NOMO-1 treated with DMSO at 0.1 percent for 48 hours (cell line): Measurements from ENCODE around the gene IFRD2.
"Not testable (repeated sequence)": the region's sequence is repeated elsewhere in the genome, so short reads cannot be mapped to it uniquely, and the experiment has no call there.

Experiments
- DNase-seq: peaks from one replicate; lab custom pipeline; 2025; ENCODE audit not compliant: unreplicated experiment; lab: John Stamatoyannopoulos, UW

IFRD2 gene

DNA sequence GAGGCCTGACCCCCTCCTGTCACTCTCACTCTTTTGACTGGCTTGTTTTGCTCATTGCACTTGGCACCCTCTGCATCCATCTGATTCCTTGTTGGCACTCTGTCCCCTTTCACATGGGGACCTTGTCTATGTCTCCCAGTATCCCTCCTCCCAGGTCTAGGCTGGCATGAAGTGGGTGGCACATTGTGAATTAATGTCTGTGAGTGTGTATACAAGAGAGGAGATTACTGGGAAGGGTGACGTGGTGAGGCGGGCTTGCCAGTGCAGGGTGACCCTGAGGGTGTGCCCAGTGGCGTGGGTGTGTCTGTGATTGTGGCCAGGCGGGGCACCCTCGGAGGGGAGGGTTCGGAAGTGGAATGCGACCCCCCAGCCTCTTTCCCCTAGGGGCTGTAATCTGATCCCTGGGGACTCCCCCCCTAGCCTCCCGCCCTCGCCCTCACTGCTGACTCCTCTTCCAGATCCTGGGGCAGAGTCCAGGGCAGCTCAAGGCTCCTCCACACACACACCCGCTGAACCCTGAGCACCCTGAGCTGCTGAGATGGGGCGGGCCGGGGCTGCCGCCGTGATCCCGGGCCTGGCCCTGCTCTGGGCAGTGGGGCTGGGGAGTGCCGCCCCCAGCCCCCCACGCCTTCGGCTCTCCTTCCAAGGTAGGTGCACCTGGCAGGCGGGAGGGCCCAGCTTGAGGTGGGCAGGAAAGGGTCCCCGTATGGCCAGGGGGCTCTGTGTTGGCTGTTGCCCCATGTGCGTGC lies 23.4 kb downstream of the IFRD2 start, which contains the start of gene SEMA3B:
Gene SEMA3B (plus strand): TSS at position 445 of the 749 bp plus-strand sequence. CDS start 94 bp downstream, at position 539.
- DNase-seq: no peak

DNA sequence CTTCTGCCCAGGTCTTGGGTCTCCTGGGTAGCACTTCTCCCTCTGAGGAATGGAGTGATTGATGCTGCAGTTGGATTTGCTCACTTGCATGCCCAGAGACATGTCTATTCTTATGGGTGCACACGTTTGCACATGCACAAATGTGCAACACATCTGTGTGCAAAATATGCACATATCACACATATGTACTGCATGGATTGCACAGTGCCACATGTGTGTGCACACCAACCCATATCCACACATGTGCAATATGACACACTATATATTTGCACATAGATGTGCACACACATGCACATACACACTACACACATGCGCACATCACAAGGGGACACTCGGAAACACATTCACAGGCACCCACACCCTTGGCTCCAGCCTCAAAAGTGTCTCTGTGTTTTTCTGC lies 24.0 kb downstream of the IFRD2 start:
- DNase-seq: no peak

DNA sequence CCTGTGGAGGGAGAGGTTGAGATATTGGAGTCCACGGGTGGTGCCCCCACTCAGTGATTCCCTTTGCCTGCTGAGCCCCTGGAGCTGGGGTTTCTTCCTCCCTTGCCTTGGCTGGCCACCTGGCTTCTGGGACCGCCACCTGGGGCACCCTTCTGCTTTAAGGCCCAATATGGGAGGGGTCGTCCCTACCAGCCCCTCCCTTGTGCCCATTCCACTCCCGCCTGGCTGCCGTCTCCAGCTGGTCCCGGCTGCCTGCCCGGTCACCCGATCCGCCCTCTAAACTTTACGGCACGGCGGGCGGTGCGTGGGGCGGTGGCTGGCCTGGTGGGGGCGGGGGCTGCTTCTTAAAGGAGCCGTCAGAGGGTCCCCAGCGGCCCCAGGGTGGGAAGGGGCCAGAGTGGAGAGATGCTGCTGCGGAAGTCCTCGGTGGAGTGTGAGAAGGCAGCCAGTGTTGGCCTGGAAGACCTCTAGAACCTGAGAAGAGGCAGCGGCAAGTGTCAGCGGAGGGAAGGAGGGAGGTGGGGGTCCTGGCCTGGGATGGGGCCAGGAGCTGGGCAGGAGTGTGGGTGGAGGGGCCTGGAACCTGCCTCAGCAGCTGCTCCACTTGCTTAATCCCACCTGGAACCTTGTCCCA lies 24.8 kb downstream of the IFRD2 start:
- no peak for DNase-seq

GRCh38 chr3:50266836-50267235 lies 25.4 kb downstream of the IFRD2 start:
- no peak for DNase-seq

GRCh38 chr3:50266017-50266416 lies 26.2 kb downstream of the IFRD2 start:
- DNase-seq: no peak

DNA sequence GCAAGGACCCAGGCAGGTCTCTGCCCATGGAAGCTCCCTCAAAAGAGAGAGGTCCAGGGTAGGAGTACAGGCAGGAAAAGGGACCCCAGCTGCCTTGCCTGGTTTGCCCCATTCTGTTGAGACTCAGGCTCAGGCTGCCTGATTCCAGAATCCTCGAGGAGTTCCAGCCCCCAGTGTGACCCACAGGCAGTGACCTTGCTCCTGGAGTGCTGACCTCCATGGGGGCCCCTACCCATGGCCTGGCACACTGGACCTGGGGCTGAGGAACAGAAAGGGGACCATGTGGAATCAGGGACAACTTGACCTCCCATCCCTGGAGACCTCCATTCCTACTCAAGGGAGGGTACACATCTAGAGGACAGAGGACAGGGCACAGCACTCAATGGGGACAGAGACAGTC lies 26.7 kb downstream of the IFRD2 start:
- DNase-seq: no peak

- no peak for DNase-seq
These were observed 27.2 kb downstream of the IFRD2 start for GRCh38 chr3:50264964-50265485.

DNA sequence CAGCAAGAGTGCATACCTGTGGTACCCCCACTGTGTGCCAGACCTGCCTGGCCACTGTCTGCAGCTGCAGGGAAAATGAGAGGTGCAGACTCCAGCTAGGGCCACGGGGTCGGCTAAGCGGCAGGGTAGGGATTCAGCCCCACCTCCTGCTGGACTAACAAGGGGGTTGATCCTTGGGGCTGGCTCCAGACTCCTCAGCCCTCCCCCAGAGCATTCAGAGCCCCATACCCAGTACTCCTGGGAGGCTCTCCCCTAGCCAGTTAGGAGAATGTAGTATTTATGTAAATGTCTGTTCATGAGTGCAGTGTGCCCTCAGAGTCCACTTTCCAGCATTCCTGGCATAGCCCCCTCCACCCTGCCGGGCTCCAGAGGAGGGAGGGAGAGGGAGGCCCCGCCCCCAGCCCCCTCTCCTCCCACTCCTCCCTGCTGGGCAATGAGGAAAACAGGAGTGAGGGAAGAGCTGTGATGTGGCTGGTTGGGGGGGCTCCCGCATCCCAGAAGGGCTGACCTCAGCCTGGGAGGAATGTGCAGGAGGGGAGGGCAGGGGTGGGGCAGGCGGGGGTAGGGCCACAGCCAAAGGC lies 27.8 kb downstream of the IFRD2 start:
- DNase-seq: no peak

DNA sequence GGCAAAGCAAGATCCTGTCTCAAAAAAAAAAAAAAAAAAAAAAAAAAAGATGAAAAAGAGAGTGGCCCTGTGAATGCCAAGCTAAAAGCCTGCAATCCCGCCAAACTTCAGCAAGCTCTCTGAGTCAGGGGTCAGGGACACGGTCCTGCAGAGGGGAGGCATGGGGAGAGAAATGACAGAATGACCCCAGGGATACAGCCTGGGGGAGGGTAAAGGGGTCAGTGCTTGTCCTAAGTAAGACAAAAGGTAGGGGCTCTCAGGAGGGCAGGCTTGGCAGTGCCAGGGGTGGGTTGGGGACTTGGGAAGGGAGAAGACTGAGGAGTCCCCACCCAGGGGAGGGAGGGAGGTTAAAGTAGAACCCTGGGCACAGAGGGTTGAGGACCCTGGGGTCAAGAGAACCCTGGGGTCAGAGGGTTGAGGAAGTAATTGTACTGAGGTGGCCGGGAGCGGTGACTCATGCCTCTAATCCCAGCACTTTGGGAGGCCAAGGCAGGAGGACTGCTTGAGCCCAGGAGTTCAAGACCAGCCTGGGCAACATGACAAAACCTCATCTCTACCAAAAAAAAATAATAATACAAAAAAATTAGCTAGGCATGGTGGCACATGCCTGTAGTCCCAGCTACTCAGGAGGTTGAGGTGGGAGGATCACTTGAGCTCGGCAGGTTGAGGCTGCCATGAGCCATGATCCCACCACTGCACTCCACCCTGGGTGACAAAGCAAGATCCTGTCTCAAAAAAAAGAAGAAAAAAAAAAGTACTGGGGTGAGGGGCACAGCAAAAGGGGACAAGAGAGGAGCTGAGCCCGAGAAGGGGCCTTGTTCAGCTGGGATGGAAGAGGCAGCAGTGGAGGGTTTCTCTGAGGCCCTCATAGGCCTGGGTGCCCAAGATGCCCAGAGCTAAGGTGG lies 28.5 kb downstream of the IFRD2 start:
- DNase-seq: no peak

- no peak for DNase-seq
These were observed 29.5 kb downstream of the IFRD2 start for GRCh38 chr3:50262778-50263177.

- DNase-seq: not testable (repeated sequence)
These were observed 30.0 kb downstream of the IFRD2 start for GRCh38 chr3:50262200-50262599.

GRCh38 chr3:50261505-50261904 lies 30.7 kb downstream of the IFRD2 start:
- DNase-seq: no peak

GRCh38 chr3:50260942-50261441 lies 31.2 kb downstream of the IFRD2 start:
- no peak for DNase-seq

- peak; percentile 70 for DNase-seq
These were observed 31.9 kb downstream of the IFRD2 start for GRCh38 chr3:50260027-50260941.

DNA sequence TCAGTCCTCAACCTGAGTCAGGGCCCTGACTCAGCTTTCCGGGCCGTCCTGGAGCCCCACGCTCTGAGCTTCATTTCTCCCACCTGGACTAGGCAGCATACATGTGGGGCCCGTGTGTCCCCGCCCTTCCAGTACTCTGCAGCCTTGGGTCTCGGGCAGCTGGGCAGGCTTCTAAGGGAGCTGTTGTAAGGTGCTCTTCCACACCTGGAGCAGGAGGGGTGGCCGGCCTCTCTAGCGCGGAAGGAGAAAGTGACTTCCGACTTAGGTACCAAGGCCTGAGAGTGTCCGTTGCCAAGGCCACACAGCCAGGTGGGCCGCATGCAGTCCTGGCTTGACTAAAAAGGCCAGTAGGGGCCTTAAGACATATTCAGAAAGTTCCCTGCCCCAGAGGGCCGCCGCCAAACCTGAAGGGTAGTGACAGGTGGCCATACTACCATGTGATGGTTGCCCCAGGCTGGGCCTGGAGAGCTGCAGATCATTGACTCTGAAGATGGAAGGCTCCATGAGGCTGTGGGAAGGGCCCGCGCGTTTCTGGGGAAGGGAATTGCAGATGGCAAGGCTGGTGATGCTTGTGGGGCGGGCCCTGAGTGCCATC lies 32.7 kb downstream of the IFRD2 start:
- no peak for DNase-seq

- DNase-seq: no peak
These were observed 33.2 kb downstream of the IFRD2 start for GRCh38 chr3:50258979-50259378.

DNA sequence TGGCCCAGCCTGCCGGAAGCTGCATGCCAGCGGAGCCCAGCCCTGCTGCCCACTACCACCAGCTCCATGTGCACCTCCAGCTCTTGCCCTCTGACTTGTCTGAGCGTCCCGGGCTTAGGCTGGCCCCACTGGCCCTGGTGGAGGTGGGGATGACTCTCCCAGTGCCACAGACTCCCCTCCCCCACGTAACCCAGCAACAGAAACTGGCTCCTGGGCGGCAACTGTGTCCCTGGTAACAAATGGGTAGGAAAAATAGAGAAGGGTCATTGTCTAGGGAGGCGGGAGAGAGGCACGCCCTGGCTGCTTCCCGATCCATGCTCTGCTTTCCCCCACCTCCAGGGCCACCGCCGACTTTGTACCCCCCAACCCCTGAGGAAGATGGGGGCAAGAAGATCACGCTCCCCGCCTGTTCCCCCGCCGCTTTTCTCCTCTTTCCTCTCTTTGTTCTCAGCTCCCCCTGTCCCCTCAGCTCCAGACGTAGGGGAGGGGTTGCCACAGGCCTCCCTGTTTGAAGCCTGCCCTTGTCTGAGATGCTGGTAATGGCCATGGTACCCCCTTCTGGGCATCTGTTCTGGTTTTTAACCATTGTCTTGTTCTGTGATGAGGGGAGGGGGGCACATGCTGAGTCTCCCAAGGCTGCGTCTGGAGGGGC lies 34.1 kb downstream of the IFRD2 start:
- no peak for DNase-seq

- DNase-seq: peak; percentile 12
These were observed 35.0 kb downstream of the IFRD2 start for GRCh38 chr3:50256978-50257890.
